Measurements from ENCODE around the gene LHX1.

The LHX1 gene

GRCh38 chr17:36928471-36929345 is 8.6 kb upstream of the LHX1 start:
- peaks cover 25% of the 10 kb centered on the region for H3K4me1 ChIP-seq (ENCODE audit: control insufficient read depth, low read length)
- H3K4me2 ChIP-seq (ENCODE audit: low read length): peak overlapping the region; percentile 67
- H3K27me3 ChIP-seq (ENCODE audit: control insufficient read depth, low read length): peaks cover 48% of the 10 kb centered on the region
- no peak for TF ChIP-seq CTCF (IDR thresholded peaks at IDR 0.05; ENCODE audit: low read depth, low read length, poor library complexity, severe bottlenecking)
- TF ChIP-seq EZH2phosphoT487 (IDR thresholded peaks at IDR 0.05; ENCODE audit: borderline replicate concordance, low read length): no peak
- H3K9me3 ChIP-seq (ENCODE audit: control insufficient read depth, insufficient read depth, low read length): no peaks in the 10 kb centered on the region
- H3K36me3 ChIP-seq (ENCODE audit: control insufficient read depth, low read length): no peaks in the 10 kb centered on the region
- H3K79me2 ChIP-seq (ENCODE audit: control insufficient read depth, low read length): no peaks in the 10 kb centered on the region
- H3K27ac ChIP-seq (ENCODE audit: low read depth, low read length): no peak overlapping the region
- peak overlapping the region; percentile 54 for H3K4me3 ChIP-seq (ENCODE audit: low read length)
- no peaks in the 10 kb centered on the region for H3K9me2 ChIP-seq (replicated peaks; ENCODE audit: control insufficient read depth, low read length)
- no peaks in the 10 kb centered on the region for H4K20me1 ChIP-seq (ENCODE audit: control insufficient read depth, insufficient read depth, low read depth, low read length)
- H3F3A ChIP-seq (ENCODE audit: control insufficient read depth, insufficient read depth): no peaks in the 10 kb centered on the region

GRCh38 chr17:36929851-36930582 is 7.3 kb upstream of the LHX1 start:
- Histone ChIP-seq H3K9me2 (replicated peaks; ENCODE audit: control insufficient read depth, low read length) (no peaks in the 10 kb centered on the region), H3K9me3 (ENCODE audit: control insufficient read depth, insufficient read depth, low read length) (no peaks in the 10 kb centered on the region), H3K36me3 (ENCODE audit: control insufficient read depth, low read length) (no peaks in the 10 kb centered on the region), H3K4me1 (ENCODE audit: control insufficient read depth, low read length) (peaks cover 25% of the 10 kb centered on the region), H3K27ac (ENCODE audit: low read depth, low read length) (no peak overlapping the region), H3F3A (ENCODE audit: control insufficient read depth, insufficient read depth) (no peaks in the 10 kb centered on the region), H3K79me2 (ENCODE audit: control insufficient read depth, low read length) (no peaks in the 10 kb centered on the region), H3K27me3 (ENCODE audit: control insufficient read depth, low read length) (peaks cover 61% of the 10 kb centered on the region), H3K4me2 (ENCODE audit: low read length) (no peak overlapping the region), H4K20me1 (ENCODE audit: control insufficient read depth, insufficient read depth, low read depth, low read length) (0 out of 2 replicates have a peak, but pooled peaks cover 1% of the 10 kb centered on the region), H3K4me3 (ENCODE audit: low read length) (no peak overlapping the region)
- TF ChIP-seq CTCF (IDR thresholded peaks at IDR 0.05; ENCODE audit: low read depth, low read length, poor library complexity, severe bottlenecking) (no peak), EZH2phosphoT487 (IDR thresholded peaks at IDR 0.05; ENCODE audit: borderline replicate concordance, low read length) (no peak)

GRCh38 chr17:36930583-36930900 is 6.7 kb upstream of the LHX1 start:
- Histone ChIP-seq H3K4me1 (ENCODE audit: control insufficient read depth, low read length) (peaks cover 25% of the 10 kb centered on the region), H3K4me2 (ENCODE audit: low read length) (no peak overlapping the region), H4K20me1 (ENCODE audit: control insufficient read depth, insufficient read depth, low read depth, low read length) (0 out of 2 replicates have a peak, but pooled peaks cover 7% of the 10 kb centered on the region), H3K27me3 (ENCODE audit: control insufficient read depth, low read length) (peaks cover 66% of the 10 kb centered on the region), H3K27ac (ENCODE audit: low read depth, low read length) (no peak overlapping the region), H3K79me2 (ENCODE audit: control insufficient read depth, low read length) (no peaks in the 10 kb centered on the region), H3F3A (ENCODE audit: control insufficient read depth, insufficient read depth) (no peaks in the 10 kb centered on the region), H3K9me3 (ENCODE audit: control insufficient read depth, insufficient read depth, low read length) (no peaks in the 10 kb centered on the region), H3K9me2 (replicated peaks; ENCODE audit: control insufficient read depth, low read length) (no peaks in the 10 kb centered on the region), H3K36me3 (ENCODE audit: control insufficient read depth, low read length) (no peaks in the 10 kb centered on the region), H3K4me3 (ENCODE audit: low read length) (no peak overlapping the region)
- TF ChIP-seq EZH2phosphoT487 (IDR thresholded peaks at IDR 0.05; ENCODE audit: borderline replicate concordance, low read length) (no peak), CTCF (IDR thresholded peaks at IDR 0.05; ENCODE audit: low read depth, low read length, poor library complexity, severe bottlenecking) (no peak)
